ENCODE measurements around the gene MAGEF1. TPM values are rescaled to one million over a fixed set of nuclear protein-coding genes. Genes with fewer than 3 reads are reported as not detected.

MAGEF1 gene
- total RNA-seq, 1 donor from 2014 or later, result 26.2 TPM

GRCh38 chr3:184694133-184694665 is 17.7 kb downstream of the MAGEF1 start:
- Histone ChIP-seq H3K4me3 (ENCODE audit: insufficient read depth, low read depth, low read length) (no peak overlapping the region), H3K4me2 (ENCODE audit: low read length) (no peak overlapping the region), H4K20me1 (ENCODE audit: insufficient read depth, low read length) (no peaks in the 10 kb centered on the region), H3K27ac (ENCODE audit: low read depth, low read length) (no peak overlapping the region), H3K36me3 (ENCODE audit: insufficient read depth, low read length) (no peaks in the 10 kb centered on the region), H3K27me3 (ENCODE audit: insufficient read depth, low read length) (peaks cover 2% of the 10 kb centered on the region), H3K79me2 (ENCODE audit: insufficient read depth, low read length) (no peaks in the 10 kb centered on the region), H3K9me3 (ENCODE audit: insufficient read depth, low read depth, low read length) (no peaks in the 10 kb centered on the region), H2AFZ (ENCODE audit: low read depth, low read length) (no peak overlapping the region), H3K9ac (ENCODE audit: low read length) (no peak overlapping the region), H3K4me1 (ENCODE audit: insufficient read depth, low read length) (peaks cover 10% of the 10 kb centered on the region)
- no peak overlapping the region for H3K4me3 Mint-ChIP-seq (ENCODE audit: unreplicated experiment)
- H3K9me3 Mint-ChIP-seq (ENCODE audit: unreplicated experiment), result no peaks in the 10 kb centered on the region
- no peak overlapping the region for H3K27ac Mint-ChIP-seq (ENCODE audit: unreplicated experiment)
- peaks cover 12% of the 10 kb centered on the region for H3K27me3 Mint-ChIP-seq (ENCODE audit: low read depth, unreplicated experiment)
- TF ChIP-seq EZH2 (IDR thresholded peaks at IDR 0.05; ENCODE audit: insufficient read depth, low read length) (no peak), CTCF (IDR thresholded peaks at IDR 0.05; ENCODE audit: insufficient read depth, low read depth, low read length) (no peak)
- FAIRE-seq (no peak), DNase-seq (ENCODE audit: low read depth) (no peak)
- H3K4me1 Mint-ChIP-seq (ENCODE audit: low read depth, unreplicated experiment), result peaks cover 33% of the 10 kb centered on the region
- no peaks in the 10 kb centered on the region for H3K36me3 Mint-ChIP-seq (ENCODE audit: low read depth, unreplicated experiment)

- no peaks in the 10 kb centered on the region for H4K20me1 ChIP-seq (ENCODE audit: insufficient read depth, low read length)
- no peaks in the 10 kb centered on the region for H3K36me3 ChIP-seq (ENCODE audit: insufficient read depth, low read length)
- no peaks in the 10 kb centered on the region for H3K9me3 ChIP-seq (ENCODE audit: insufficient read depth, low read depth, low read length)
- Mint-ChIP-seq H3K4me1 (ENCODE audit: low read depth, unreplicated experiment) (peaks cover 38% of the 10 kb centered on the region), H3K36me3 (ENCODE audit: low read depth, unreplicated experiment) (no peaks in the 10 kb centered on the region), H3K27me3 (ENCODE audit: low read depth, unreplicated experiment) (peaks cover 12% of the 10 kb centered on the region), H3K9me3 (ENCODE audit: unreplicated experiment) (no peaks in the 10 kb centered on the region), H3K27ac (ENCODE audit: unreplicated experiment) (peak overlapping the region; percentile 55), H3K4me3 (ENCODE audit: unreplicated experiment) (no peak overlapping the region)
- no peak overlapping the region for H3K4me3 ChIP-seq (ENCODE audit: insufficient read depth, low read depth, low read length)
- H3K4me1 ChIP-seq (ENCODE audit: insufficient read depth, low read length), result peaks cover 16% of the 10 kb centered on the region
- no peak overlapping the region for H2AFZ ChIP-seq (ENCODE audit: low read depth, low read length)
- peaks cover 2% of the 10 kb centered on the region for H3K27me3 ChIP-seq (ENCODE audit: insufficient read depth, low read length)
- H3K79me2 ChIP-seq (ENCODE audit: insufficient read depth, low read length), result no peaks in the 10 kb centered on the region
- H3K9ac ChIP-seq (ENCODE audit: low read length), result no peak overlapping the region
- DNase-seq (ENCODE audit: low read depth) (no peak), FAIRE-seq (no peak)
- H3K4me2 ChIP-seq (ENCODE audit: low read length), result no peak overlapping the region
- TF ChIP-seq EZH2 (IDR thresholded peaks at IDR 0.05; ENCODE audit: insufficient read depth, low read length) (no peak), CTCF (IDR thresholded peaks at IDR 0.05; ENCODE audit: insufficient read depth, low read depth, low read length) (no peak)
- H3K27ac ChIP-seq (ENCODE audit: low read depth, low read length), result no peak overlapping the region
These were observed 18.6 kb downstream of the MAGEF1 start for GRCh38 chr3:184693011-184693975.

All from astrocyte (in vitro differentiated cells and primary cell).